ENCODE data around the gene ALK. TPM values are rescaled to one million over a fixed set of nuclear protein-coding genes. Genes with fewer than 3 reads are reported as not detected.

ALK gene
- total and polyA plus RNA-seq, 10 of the 15 experiments (the other 5 are each of a cell fraction or from before 2014, with no cell fraction given): 0.11 TPM; not detected in 9

DNA sequence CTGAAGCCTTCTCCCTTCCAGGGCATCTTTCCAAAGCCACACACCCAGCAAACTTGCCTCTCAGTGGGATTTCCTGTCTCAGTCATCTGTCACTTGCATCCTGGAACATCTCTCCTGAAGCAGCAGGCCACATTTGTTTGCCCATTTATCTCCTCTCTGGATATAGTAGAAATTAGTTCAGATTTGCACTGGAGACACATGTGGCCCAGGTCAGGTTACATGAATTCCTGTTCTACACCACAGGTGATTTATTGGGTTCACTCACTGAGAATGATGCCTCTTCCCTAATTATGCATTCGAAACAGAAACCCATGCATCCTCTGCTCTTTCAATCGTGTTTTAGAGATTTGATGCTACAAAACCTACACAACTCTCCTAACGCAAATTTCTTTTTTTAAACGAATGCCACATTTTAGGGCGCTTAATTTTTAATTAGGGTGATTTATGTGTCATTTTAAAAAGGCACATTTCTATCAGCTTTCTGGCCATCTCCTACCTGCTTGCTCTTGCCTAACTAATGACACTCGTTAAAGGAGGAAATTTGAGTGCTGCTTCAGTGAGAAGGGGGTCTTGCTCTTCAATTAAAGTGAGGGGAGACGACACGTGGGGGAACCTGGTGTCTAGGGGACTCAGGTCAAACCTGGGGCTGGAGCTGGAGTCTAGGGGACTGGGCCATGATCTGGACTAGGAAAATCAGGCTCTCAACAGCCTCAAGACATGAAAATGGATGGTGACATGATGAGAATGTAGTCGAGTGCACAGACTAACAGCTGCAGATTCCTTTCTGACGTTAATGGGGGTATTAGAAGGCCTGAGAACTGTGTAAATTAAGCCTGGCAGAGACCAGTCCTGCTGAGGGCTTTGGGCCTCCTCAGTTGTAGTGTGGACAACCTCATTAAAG, 584.8 kb downstream of the ALK start:
- SMC1A ChIA-PET (ENCODE audit: uncharacterized antibody, unreplicated experiment): interaction anchor here (1.6 kb wide), 1 partner anchor 28 kb away, joined by 3 read pairs; no protein-coding TSS in a partner anchor
- Histone ChIP-seq H3K79me2 (ENCODE audit: control insufficient read depth, insufficient read depth, low read length) (no peaks in the 10 kb centered on the region), H4K20me1 (ENCODE audit: control insufficient read depth, insufficient read depth) (no peaks in the 10 kb centered on the region), H3K9me3 (replicated peaks; ENCODE audit: control insufficient read depth, insufficient read depth, low read length) (no peaks in the 10 kb centered on the region), H3K36me3 (ENCODE audit: control insufficient read depth in 2 of 2, insufficient read depth in 2 of 2, low read length in 1 of 2) (no peaks in the 10 kb centered on the region), H2AFZ (ENCODE audit: control insufficient read depth, low read depth, low read length) (no peak overlapping the region), H3K27ac (ENCODE audit: control insufficient read depth, insufficient read depth) (no peak overlapping the region), H3K4me1 (ENCODE audit: control insufficient read depth, insufficient read depth, low read length) (peaks cover 4% of the 10 kb centered on the region; the same call in 1 of the 2 replicates), H3K4me3 (no peak overlapping the region), H3K4me2 (ENCODE audit: control insufficient read depth, insufficient read depth) (no peak overlapping the region), H3K27me3 (replicated peaks in 1 of 2; ENCODE audit: control insufficient read depth in 2 of 2, insufficient read depth in 2 of 2, low read length in 1 of 2) (no peaks in the 10 kb centered on the region; a peak in 2 of 4 replicates), H3K9ac (ENCODE audit: control insufficient read depth, insufficient read depth, low read length) (no peak overlapping the region)
- intact Hi-C loops (cut with micrococcal nuclease; ENCODE audit: unreplicated experiment): no loop called here
- RAD21 ChIA-PET (ENCODE audit: unreplicated experiment): no interaction called here
- FAIRE-seq (no peak), ATAC-seq (no peak), DNase-seq (ENCODE audit: low read depth, low spot score) (no peak)
- TF ChIP-seq CHD2 (IDR thresholded peaks at IDR 0.05; ENCODE audit: borderline replicate concordance, low read depth, low read length) (no peak), TARDBP (IDR thresholded peaks at IDR 0.05; ENCODE audit: borderline replicate concordance) (no peak), PML (IDR thresholded peaks at IDR 0.05; ENCODE audit: low read length) (no peak), CBX3 (IDR thresholded peaks at IDR 0.05; ENCODE audit: borderline replicate concordance, low read depth) (no peak), ASH2L (IDR thresholded peaks at IDR 0.05; ENCODE audit: borderline replicate concordance, low read depth) (no peak), STAT3 (IDR thresholded peaks at IDR 0.05; ENCODE audit: low read depth, low read length) (no peak), SPI1 (IDR thresholded peaks at IDR 0.05; ENCODE audit: borderline replicate concordance, insufficient read depth, low read depth, low read length) (no peak), ATF7 (IDR thresholded peaks at IDR 0.05; ENCODE audit: low read depth) (no peak), TBL1XR1 (IDR thresholded peaks at IDR 0.05; ENCODE audit: low read depth, low read length) (no peak), CHD1 (IDR thresholded peaks at IDR 0.05; ENCODE audit: low read depth, low read length) (no peak), CEBPB (IDR thresholded peaks at IDR 0.05; ENCODE audit: borderline replicate concordance in 1 of 2, low read depth in 2 of 2, low read length in 2 of 2) (no peak), ESRRA (IDR thresholded peaks at IDR 0.05; ENCODE audit: low read length) (no peak), ZNF274 (IDR thresholded peaks at IDR 0.05; ENCODE audit: insufficient read depth, insufficient read length) (no peak), NR2F1 (conservative IDR thresholded peaks at IDR 0.05) (no peak), JUNB (IDR thresholded peaks at IDR 0.05) (no peak)
- TF ChIP-seq, protein P1, sequence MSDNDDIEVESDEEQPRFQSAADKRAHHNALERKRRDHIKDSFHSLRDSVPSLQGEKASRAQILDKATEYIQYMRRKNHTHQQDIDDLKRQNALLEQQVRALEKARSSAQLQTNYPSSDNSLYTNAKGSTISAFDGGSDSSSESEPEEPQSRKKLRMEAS (IDR thresholded peaks at IDR 0.05; ENCODE audit: low read depth, low read length): no peak
- POLR2A ChIA-PET: no interaction called here
- 23% methylated on average over 10 of the region's 10 CpGs for WGBS (ENCODE audit: insufficient coverage, insufficient replicate concordance, low lambda C conversion rate, missing lambda C conversion rate)
- BruUV-seq (replicated peaks): no TSS peak
- in situ Hi-C loops (cut with MboI): no loop called here
- CTCF ChIA-PET: no interaction called here

Measured in GM12878 (cell line).